ENCODE data around the gene EPO.
"Not testable (repeated sequence)": the region's sequence is repeated elsewhere in the genome, so short reads cannot be mapped to it uniquely, and the experiment has no call there.

EPO gene

GRCh38 chr7:100705320-100705752 lies 14.9 kb upstream of the EPO start:
- DNase-seq (ENCODE audit: low spot score): peak; percentile 51

DNA sequence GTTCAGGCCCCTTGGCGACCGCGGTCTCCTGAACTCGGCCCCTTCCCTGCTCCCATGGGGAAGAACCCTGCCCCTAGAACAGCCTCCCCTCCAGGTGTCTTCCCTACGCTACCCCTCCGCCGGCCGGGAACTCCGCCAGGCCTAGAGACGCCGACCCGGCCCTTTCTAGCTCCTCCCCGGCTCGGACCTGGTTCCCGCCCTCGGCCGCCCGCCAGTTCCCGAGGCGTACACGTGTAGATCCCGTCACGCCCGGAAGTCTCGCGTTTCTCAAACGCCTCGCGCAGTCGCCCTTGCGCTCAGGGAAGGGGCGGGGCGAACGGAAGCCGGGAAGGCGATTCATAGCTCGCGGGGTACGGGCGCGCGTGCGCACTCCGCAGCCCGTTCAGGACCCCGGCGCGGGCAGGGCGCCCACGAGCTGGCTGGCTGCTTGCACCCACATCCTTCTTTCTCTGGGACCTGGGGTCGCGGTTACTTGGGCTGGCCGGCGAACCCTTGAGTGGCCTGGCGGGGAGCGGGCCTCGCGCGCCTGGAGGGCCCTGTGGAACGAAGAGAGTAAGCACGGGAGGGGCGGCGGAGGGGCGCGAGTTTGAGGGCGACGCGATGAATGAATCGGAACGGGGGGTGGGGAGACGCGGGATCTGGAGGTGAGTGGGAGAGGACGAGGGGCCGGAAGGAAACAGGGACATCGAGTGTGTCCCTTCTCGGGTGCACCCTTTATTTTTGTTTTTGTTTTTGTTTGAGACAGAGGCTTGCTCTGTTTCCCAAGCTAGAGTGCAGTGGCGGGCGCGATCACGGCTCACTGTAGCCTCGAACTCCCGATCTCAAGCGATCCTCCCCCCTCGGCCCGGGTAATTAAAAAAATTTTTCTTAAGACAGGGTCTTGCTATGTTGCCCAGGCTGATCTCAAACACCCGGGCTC lies 14.3 kb upstream of the EPO start, which contains the start of gene POP7:
Gene POP7, plus strand, starts transcription at position 369 of the 919 bp plus-strand sequence. CDS start 710 bp downstream, outside the sequence.
- DNase-seq (ENCODE audit: low spot score): peak; percentile 90

GRCh38 chr7:100706672-100707311 lies 13.5 kb upstream of the EPO start:
- DNase-seq (ENCODE audit: low spot score): no peak

DNA sequence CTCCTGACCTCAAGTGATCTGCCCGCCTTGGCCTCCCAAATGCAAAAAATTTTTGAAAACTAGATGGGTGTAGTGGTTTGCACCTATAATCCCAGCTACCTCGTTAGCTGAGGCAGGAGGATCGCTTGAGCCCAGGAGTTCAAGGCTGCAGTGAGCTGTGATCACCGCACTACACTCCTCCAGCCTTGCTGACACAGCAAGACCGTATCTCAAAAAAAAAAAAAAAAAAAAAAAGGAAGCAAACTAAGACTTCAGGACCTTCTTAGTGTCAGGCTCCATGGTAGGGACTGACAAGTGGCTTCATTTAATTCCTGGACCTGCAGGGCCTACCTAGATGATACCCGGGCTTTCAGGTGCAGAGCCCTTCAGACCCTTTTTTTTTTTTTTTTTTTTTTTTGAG lies 11.9 kb upstream of the EPO start:
- DNase-seq (ENCODE audit: low spot score): no peak

GRCh38 chr7:100710452-100710851 lies 9.8 kb upstream of the EPO start:
- DNase-seq (ENCODE audit: low spot score): no peak

DNA sequence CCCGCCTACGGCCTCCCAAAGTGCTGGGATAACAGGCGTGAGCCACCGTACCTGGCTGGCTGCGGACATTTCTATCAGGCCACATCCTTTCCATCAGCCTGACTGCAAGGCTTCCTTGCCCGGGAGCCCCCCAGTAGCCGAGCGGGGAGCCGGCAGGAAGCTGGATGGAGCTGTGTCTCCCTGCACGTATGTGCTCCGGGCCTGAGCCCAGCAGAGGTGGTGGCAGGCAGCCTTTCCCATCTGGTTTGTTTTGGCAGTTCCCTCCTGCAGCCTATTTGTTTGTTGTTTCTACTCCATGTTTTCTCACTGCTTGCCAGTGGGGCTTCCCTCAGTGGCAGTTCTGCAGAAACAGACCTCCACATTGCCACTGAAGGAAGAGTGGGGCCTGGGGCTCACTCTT lies 8.9 kb upstream of the EPO start:
- no peak for DNase-seq (ENCODE audit: low spot score)

DNA sequence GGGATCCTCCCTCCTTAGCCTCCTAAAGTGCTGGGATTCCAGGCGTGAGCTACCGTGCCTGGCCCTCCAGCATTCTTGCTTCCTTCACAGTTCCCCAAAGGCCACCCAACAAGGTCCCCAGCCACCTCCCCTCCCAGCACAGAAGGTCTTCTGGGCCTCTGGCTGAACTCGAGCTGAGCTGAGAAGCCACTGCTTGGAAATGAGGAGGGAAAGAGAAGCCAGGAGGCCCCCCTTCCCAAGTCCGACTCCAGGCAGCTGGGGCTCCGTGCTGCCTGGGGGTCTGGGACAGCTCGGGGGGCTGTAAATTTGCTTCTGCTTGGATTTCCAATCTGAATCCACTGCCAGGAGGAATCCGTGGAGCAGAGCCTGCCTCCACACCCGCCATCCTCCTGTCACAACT lies 5.5 kb upstream of the EPO start:
- DNase-seq (ENCODE audit: low spot score): no peak

DNA sequence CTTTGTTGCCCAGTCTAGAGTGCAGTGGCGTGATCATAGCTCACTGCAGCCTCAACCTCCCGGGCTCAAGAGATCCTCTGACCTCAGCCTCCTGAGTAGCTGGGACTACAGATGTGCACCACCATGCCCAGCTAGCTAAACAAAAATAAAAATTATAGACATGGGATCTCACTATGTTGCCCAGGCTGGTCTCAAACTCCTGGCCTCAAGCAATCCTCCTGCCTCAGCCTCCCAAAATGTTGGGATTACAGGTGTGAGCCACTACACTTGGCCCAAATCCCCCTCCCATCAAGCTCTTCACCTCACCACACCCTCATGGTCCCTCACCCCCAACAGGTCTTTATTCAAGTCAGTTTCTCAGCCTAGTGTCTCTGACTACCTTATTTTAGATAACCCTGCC lies 3.2 kb upstream of the EPO start:
- DNase-seq (ENCODE audit: low spot score): not testable (repeated sequence)

GRCh38 chr7:100719523-100720278 lies 567 bp upstream of the EPO start:
- DNase-seq (ENCODE audit: low spot score): no peak

DNA sequence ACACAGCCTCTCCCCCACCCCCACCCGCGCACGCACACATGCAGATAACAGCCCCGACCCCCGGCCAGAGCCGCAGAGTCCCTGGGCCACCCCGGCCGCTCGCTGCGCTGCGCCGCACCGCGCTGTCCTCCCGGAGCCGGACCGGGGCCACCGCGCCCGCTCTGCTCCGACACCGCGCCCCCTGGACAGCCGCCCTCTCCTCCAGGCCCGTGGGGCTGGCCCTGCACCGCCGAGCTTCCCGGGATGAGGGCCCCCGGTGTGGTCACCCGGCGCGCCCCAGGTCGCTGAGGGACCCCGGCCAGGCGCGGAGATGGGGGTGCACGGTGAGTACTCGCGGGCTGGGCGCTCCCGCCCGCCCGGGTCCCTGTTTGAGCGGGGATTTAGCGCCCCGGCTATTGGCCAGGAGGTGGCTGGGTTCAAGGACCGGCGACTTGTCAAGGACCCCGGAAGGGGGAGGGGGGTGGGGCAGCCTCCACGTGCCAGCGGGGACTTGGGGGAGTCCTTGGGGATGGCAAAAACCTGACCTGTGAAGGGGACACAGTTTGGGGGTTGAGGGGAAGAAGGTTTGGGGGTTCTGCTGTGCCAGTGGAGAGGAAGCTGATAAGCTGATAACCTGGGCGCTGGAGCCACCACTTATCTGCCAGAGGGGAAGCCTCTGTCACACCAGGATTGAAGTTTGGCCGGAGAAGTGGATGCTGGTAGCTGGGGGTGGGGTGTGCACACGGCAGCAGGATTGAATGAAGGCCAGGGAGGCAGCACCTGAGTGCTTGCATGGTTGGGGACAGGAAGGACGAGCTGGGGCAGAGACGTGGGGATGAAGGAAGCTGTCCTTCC lies 620 bp downstream of the EPO start:
- no peak for DNase-seq (ENCODE audit: low spot score)

DNA sequence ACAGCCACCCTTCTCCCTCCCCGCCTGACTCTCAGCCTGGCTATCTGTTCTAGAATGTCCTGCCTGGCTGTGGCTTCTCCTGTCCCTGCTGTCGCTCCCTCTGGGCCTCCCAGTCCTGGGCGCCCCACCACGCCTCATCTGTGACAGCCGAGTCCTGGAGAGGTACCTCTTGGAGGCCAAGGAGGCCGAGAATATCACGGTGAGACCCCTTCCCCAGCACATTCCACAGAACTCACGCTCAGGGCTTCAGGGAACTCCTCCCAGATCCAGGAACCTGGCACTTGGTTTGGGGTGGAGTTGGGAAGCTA lies 1.2 kb downstream of the EPO start:
- DNase-seq (ENCODE audit: low spot score): no peak

- DNase-seq (ENCODE audit: low spot score): no peak
Measured at GRCh38 chr7:100722480-100723212, 2.4 kb downstream of the EPO start.

DNA sequence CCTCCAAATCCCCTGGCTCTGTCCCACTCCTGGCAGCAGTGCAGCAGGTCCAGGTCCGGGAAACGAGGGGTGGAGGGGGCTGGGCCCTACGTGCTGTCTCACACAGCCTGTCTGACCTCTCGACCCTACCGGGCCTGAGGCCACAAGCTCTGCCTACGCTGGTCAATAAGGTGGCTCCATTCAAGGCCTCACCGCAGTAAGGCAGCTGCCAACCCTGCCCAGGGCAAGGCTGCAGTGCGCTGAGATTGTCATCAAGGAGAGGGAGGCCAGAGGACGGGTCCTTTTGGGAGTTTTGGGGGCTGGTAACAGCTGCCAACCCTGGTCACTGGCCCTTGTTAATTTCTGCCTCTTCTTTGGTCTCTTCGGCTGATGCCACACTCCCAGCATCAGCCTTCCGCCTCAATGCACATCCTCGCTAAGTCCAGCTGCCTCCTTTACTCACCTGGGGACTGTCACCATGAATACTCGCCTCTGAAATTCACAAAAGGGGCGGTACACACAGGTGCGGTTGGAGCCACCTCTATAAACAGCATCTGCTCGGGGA lies 3.5 kb downstream of the EPO start:
- no peak for DNase-seq (ENCODE audit: low spot score)

- DNase-seq (ENCODE audit: low spot score): not testable (repeated sequence)
Measured at GRCh38 chr7:100724364-100724763, 4.1 kb downstream of the EPO start.

GRCh38 chr7:100726996-100727761 lies 6.9 kb downstream of the EPO start:
- no peak for DNase-seq (ENCODE audit: low spot score)

DNA sequence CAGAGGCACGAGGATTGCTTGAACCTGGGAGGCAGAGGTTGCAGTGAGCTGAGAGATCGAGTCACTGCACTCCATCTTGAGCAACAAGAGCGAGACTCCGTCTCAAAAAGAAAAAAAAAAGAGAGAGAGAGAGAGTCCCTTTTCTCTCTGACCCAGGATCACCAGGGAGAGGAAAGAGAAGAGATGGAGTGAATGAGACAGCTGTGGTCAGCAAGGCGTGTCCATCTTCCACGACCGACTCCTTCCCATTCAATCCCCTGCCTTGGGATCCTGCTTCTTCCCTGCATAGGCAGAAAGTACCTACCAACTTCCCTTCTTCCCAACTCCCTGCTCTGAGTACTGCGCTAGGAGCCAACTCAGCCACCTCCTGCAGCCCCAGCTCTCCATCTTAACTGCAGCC lies 7.9 kb downstream of the EPO start:
- no peak for DNase-seq (ENCODE audit: low spot score)

- no peak for DNase-seq (ENCODE audit: low spot score)
Measured at GRCh38 chr7:100730136-100730800, 10.0 kb downstream of the EPO start.

DNA sequence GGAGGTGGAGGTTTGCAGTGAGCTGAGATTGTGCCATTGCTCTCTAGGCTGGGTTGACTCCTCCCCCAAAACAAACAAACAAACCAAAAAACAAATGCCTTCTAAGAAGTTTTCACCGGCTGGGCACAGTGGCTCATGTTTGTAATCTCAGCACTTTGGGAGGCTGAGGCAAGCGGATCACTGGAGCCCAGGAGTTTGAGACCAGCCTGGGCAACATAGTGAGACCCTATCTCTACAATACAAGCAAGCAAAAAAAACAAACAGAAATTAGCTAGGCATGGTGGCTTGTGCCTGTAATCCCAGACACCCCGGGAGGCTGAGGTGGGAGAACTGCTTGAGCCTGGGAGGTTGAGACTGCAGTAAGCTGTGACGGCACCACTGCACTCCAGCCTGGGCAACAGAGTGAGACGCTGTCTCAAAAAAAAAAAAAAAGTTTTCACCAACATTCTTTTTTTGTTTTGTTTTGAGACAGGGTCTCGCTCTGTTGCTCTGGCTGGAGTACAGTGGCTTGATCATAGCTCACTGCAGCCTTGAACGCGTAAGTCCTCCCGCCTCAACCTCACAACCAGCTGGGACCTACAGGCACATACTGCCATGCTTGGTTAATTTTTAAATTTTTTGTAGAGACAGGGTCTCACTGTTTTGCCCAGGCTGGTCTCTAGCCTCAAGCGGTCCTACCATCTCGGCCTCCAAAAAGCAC lies 11.8 kb downstream of the EPO start:
- DNase-seq (ENCODE audit: low spot score): no peak

- no peak for DNase-seq (ENCODE audit: low spot score)
Measured at GRCh38 chr7:100735730-100736129, 15.5 kb downstream of the EPO start.

Measured in pons (tissue), 1 donor.